MM.1S (cell line): ENCODE data around the gene CREB3L1.

Experiments used
- CTCF ChIP-seq: fragments of 300-600 bp; sonication (generic); IDR thresholded peaks from 2 replicates; pipeline ENCODE4 v1.5.1; 2016; ENCODE audit warnings: antibody characterized with exemption, low read length, mixed read lengths
- EZH2 ChIP-seq: fragments of 300-600 bp; sonication (generic); optimal IDR thresholded peaks from 2 replicates; pipeline ENCODE3; 2017; ENCODE audit warnings: low read depth, mild to moderate bottlenecking, antibody characterized with exemption, low read length, mixed read lengths

GRCh38 chr11:46263120-46263519 is 14.3 kb upstream of the CREB3L1 start:
- TF ChIP-seq EZH2 (no peak), CTCF (no peak)
